ENCODE results near the gene FGF19.

Gene FGF19

GRCh38 chr11:69707176-69707575 lies 3.4 kb upstream of the FGF19 start:
- H3K36me3 Mint-ChIP-seq (ENCODE audit: low read depth): no peaks in the 10 kb centered on the region
- H3K27me3 Mint-ChIP-seq (ENCODE audit: low read depth): peaks cover 50% of the 10 kb centered on the region
- H3K27ac Mint-ChIP-seq: no peak overlapping the region
- H3K9me3 Mint-ChIP-seq: peaks cover 3% of the 10 kb centered on the region
- H3K4me1 Mint-ChIP-seq (ENCODE audit: low read depth): peaks cover 8% of the 10 kb centered on the region
- no peak for DNase-seq (ENCODE audit: low spot score)
- no peak overlapping the region for H3K4me3 Mint-ChIP-seq

- Mint-ChIP-seq H3K9me3 (no peaks in the 10 kb centered on the region), H3K27ac (no peak overlapping the region), H3K4me3 (no peak overlapping the region), H3K36me3 (ENCODE audit: low read depth) (no peaks in the 10 kb centered on the region), H3K4me1 (ENCODE audit: low read depth) (peaks cover 2% of the 10 kb centered on the region), H3K27me3 (ENCODE audit: low read depth) (peaks cover 58% of the 10 kb centered on the region)
- no peak for DNase-seq (ENCODE audit: low spot score)
These were observed 2.3 kb upstream of the FGF19 start for GRCh38 chr11:69705901-69706787.

- H3K36me3 Mint-ChIP-seq (ENCODE audit: low read depth): no peaks in the 10 kb centered on the region
- no peaks in the 10 kb centered on the region for H3K9me3 Mint-ChIP-seq
- H3K4me1 Mint-ChIP-seq (ENCODE audit: low read depth): peaks cover 2% of the 10 kb centered on the region
- no peak for DNase-seq (ENCODE audit: low spot score)
- H3K27me3 Mint-ChIP-seq (ENCODE audit: low read depth): peaks cover 63% of the 10 kb centered on the region
- H3K27ac Mint-ChIP-seq: no peak overlapping the region
- no peak overlapping the region for H3K4me3 Mint-ChIP-seq
These were observed 1.6 kb upstream of the FGF19 start for GRCh38 chr11:69705351-69705811.

GRCh38 chr11:69704508-69705253 lies 859 bp upstream of the FGF19 start:
- DNase-seq (ENCODE audit: low spot score): no peak
- Mint-ChIP-seq H3K4me1 (ENCODE audit: low read depth) (peaks cover 2% of the 10 kb centered on the region), H3K27ac (no peak overlapping the region), H3K36me3 (ENCODE audit: low read depth) (no peaks in the 10 kb centered on the region), H3K9me3 (no peaks in the 10 kb centered on the region), H3K4me3 (no peak overlapping the region), H3K27me3 (ENCODE audit: low read depth) (peaks cover 65% of the 10 kb centered on the region)

GRCh38 chr11:69703453-69703767 lies 412 bp downstream of the FGF19 start:
- Mint-ChIP-seq H3K4me1 (ENCODE audit: low read depth) (peaks cover 2% of the 10 kb centered on the region), H3K4me3 (no peak overlapping the region), H3K9me3 (no peaks in the 10 kb centered on the region), H3K27ac (no peak overlapping the region), H3K36me3 (ENCODE audit: low read depth) (no peaks in the 10 kb centered on the region), H3K27me3 (ENCODE audit: low read depth) (peaks cover 62% of the 10 kb centered on the region)
- DNase-seq (ENCODE audit: low spot score): no peak

- Mint-ChIP-seq H3K9me3 (no peaks in the 10 kb centered on the region), H3K27me3 (ENCODE audit: low read depth) (peaks cover 60% of the 10 kb centered on the region)
These were observed 911 bp downstream of the FGF19 start for GRCh38 chr11:69702769-69703452.

GRCh38 chr11:69702239-69702691 lies 1.6 kb downstream of the FGF19 start:
- Mint-ChIP-seq H3K4me3 (no peak overlapping the region), H3K9me3 (no peaks in the 10 kb centered on the region), H3K36me3 (ENCODE audit: low read depth) (no peaks in the 10 kb centered on the region), H3K4me1 (ENCODE audit: low read depth) (peaks cover 2% of the 10 kb centered on the region), H3K27me3 (ENCODE audit: low read depth) (peaks cover 54% of the 10 kb centered on the region), H3K27ac (no peak overlapping the region)
- no peak for DNase-seq (ENCODE audit: low spot score)

More at GRCh38 chr11:69702769-69703452, 911 bp downstream of the FGF19 start:
- no peaks in the 10 kb centered on the region for H3K36me3 Mint-ChIP-seq (ENCODE audit: low read depth)
- H3K4me1 Mint-ChIP-seq (ENCODE audit: low read depth): peaks cover 2% of the 10 kb centered on the region
- no peak for DNase-seq (ENCODE audit: low spot score)
- no peak overlapping the region for H3K27ac Mint-ChIP-seq
- no peak overlapping the region for H3K4me3 Mint-ChIP-seq

GRCh38 chr11:69700278-69701140 lies 3.3 kb downstream of the FGF19 start:
- Mint-ChIP-seq H3K27ac (no peak overlapping the region), H3K4me1 (ENCODE audit: low read depth) (peaks cover under 1% of the 10 kb centered on the region), H3K4me3 (no peak overlapping the region), H3K27me3 (ENCODE audit: low read depth) (peaks cover 40% of the 10 kb centered on the region), H3K36me3 (ENCODE audit: low read depth) (no peaks in the 10 kb centered on the region), H3K9me3 (no peaks in the 10 kb centered on the region)
- DNase-seq (ENCODE audit: low spot score): no peak

- no peak overlapping the region for H3K27ac Mint-ChIP-seq
- peaks cover 30% of the 10 kb centered on the region for H3K27me3 Mint-ChIP-seq (ENCODE audit: low read depth)
- no peak overlapping the region for H3K4me3 Mint-ChIP-seq
These were observed 4.6 kb downstream of the FGF19 start for GRCh38 chr11:69699213-69699612.

GRCh38 chr11:69698362-69698761 lies 5.5 kb downstream of the FGF19 start:
- no peaks in the 10 kb centered on the region for H3K4me1 Mint-ChIP-seq (ENCODE audit: low read depth)
- no peak for DNase-seq (ENCODE audit: low spot score)
- H3K27me3 Mint-ChIP-seq (ENCODE audit: low read depth): peaks cover 29% of the 10 kb centered on the region
- no peaks in the 10 kb centered on the region for H3K36me3 Mint-ChIP-seq (ENCODE audit: low read depth)
- H3K27ac Mint-ChIP-seq: no peak overlapping the region
- H3K9me3 Mint-ChIP-seq: no peaks in the 10 kb centered on the region
- no peak overlapping the region for H3K4me3 Mint-ChIP-seq

More at GRCh38 chr11:69699213-69699612, 4.6 kb downstream of the FGF19 start:
- no peak for DNase-seq (ENCODE audit: low spot score)
- H3K36me3 Mint-ChIP-seq (ENCODE audit: low read depth): no peaks in the 10 kb centered on the region
- H3K4me1 Mint-ChIP-seq (ENCODE audit: low read depth): no peaks in the 10 kb centered on the region
- no peaks in the 10 kb centered on the region for H3K9me3 Mint-ChIP-seq

- DNase-seq (ENCODE audit: low spot score): no peak
These were observed 6.0 kb downstream of the FGF19 start for GRCh38 chr11:69697861-69698260.

GRCh38 chr11:69697469-69697843 lies 6.4 kb downstream of the FGF19 start:
- DNase-seq (ENCODE audit: low spot score): no peak
- Mint-ChIP-seq H3K4me3 (no peak overlapping the region), H3K36me3 (ENCODE audit: low read depth) (no peaks in the 10 kb centered on the region), H3K27me3 (ENCODE audit: low read depth) (peaks cover 20% of the 10 kb centered on the region), H3K4me1 (ENCODE audit: low read depth) (no peaks in the 10 kb centered on the region), H3K9me3 (no peaks in the 10 kb centered on the region), H3K27ac (no peak overlapping the region)

More at GRCh38 chr11:69697861-69698260, 6.0 kb downstream of the FGF19 start:
- H3K9me3 Mint-ChIP-seq: no peaks in the 10 kb centered on the region
- H3K27ac Mint-ChIP-seq: no peak overlapping the region
- peaks cover 24% of the 10 kb centered on the region for H3K27me3 Mint-ChIP-seq (ENCODE audit: low read depth)
- no peaks in the 10 kb centered on the region for H3K36me3 Mint-ChIP-seq (ENCODE audit: low read depth)
- no peaks in the 10 kb centered on the region for H3K4me1 Mint-ChIP-seq (ENCODE audit: low read depth)
- no peak overlapping the region for H3K4me3 Mint-ChIP-seq

- Mint-ChIP-seq H3K27me3 (ENCODE audit: low read depth) (peaks cover 20% of the 10 kb centered on the region), H3K4me3 (no peak overlapping the region), H3K36me3 (ENCODE audit: low read depth) (no peaks in the 10 kb centered on the region), H3K9me3 (no peaks in the 10 kb centered on the region), H3K27ac (no peak overlapping the region), H3K4me1 (ENCODE audit: low read depth) (no peaks in the 10 kb centered on the region)
- DNase-seq (ENCODE audit: low spot score): no peak
These were observed 6.9 kb downstream of the FGF19 start for GRCh38 chr11:69696749-69697468.
